Measurements from ENCODE around the gene SLFN12. TPM values are rescaled to one million over a fixed set of nuclear protein-coding genes. Genes with fewer than 3 reads are reported as not detected.

SLFN12 gene
- total RNA-seq, 2 experiments from 2014 or later = 0.06 TPM; not detected in 1

GRCh38 chr17:35449371-35449931 lies 17.2 kb upstream of the SLFN12 start:
- intact Hi-C loops (cut with micrococcal nuclease; ENCODE audit: unreplicated experiment) = no loop called here
- H3K4me2 ChIP-seq (ENCODE audit: low read length) = no peak overlapping the region
- no peaks in the 10 kb centered on the region for H3K36me3 ChIP-seq (ENCODE audit: insufficient read depth, low read length)
- CTCF ChIA-PET (ENCODE audit: unreplicated experiment) = no interaction called here
- no peaks in the 10 kb centered on the region for H3K9me3 ChIP-seq (ENCODE audit: low read length)
- no peaks in the 10 kb centered on the region for H3K9me2 ChIP-seq (ENCODE audit: insufficient read depth, low read length)
- no peak overlapping the region for H3K4me3 ChIP-seq (ENCODE audit: low read depth, low read length, poor library complexity, severe bottlenecking)
- no TSS peak for BruUV-seq (replicated peaks)
- H3K4me1 ChIP-seq (ENCODE audit: insufficient read depth, low read length, poor library complexity, severe bottlenecking) = no peaks in the 10 kb centered on the region
- H2AFZ ChIP-seq (ENCODE audit: low read length) = no peak overlapping the region
- TF ChIP-seq EZH2phosphoT487 (IDR thresholded peaks at IDR 0.05; ENCODE audit: borderline replicate concordance, low read depth, low read length) = no peak
- TF ChIP-seq CTCF (conservative IDR thresholded peaks at IDR 0.05; ENCODE audit: low read length) = no peak
- POLR2A ChIA-PET = no interaction called here
- no peaks in the 10 kb centered on the region for H3K79me2 ChIP-seq (ENCODE audit: insufficient read depth, low read depth, low read length)
- no peak overlapping the region for H3K27ac ChIP-seq (ENCODE audit: low read depth, low read length, poor library complexity, severe bottlenecking)
- DNase-seq (ENCODE audit: low spot score) = no peak
- no peaks in the 10 kb centered on the region for H4K20me1 ChIP-seq (ENCODE audit: insufficient read depth, low read length)

- Histone ChIP-seq H2AFZ (ENCODE audit: low read length) (peak overlapping the region; percentile 55; the same call in 1 of the 2 replicates), H3K79me2 (ENCODE audit: insufficient read depth, low read depth, low read length) (no peaks in the 10 kb centered on the region), H3K27ac (ENCODE audit: low read depth, low read length, poor library complexity, severe bottlenecking) (no peak overlapping the region), H3K4me1 (ENCODE audit: insufficient read depth, low read length, poor library complexity, severe bottlenecking) (no peaks in the 10 kb centered on the region), H3K4me2 (ENCODE audit: low read length) (peak overlapping the region; percentile 50; the same call in 1 of the 2 replicates), H3K36me3 (ENCODE audit: insufficient read depth, low read length) (no peaks in the 10 kb centered on the region), H3K9me3 (ENCODE audit: low read length) (no peaks in the 10 kb centered on the region), H3K4me3 (ENCODE audit: low read depth, low read length, poor library complexity, severe bottlenecking) (no peak overlapping the region), H3K9me2 (ENCODE audit: insufficient read depth, low read length) (no peaks in the 10 kb centered on the region), H4K20me1 (ENCODE audit: insufficient read depth, low read length) (no peaks in the 10 kb centered on the region)
- intact Hi-C loops (cut with micrococcal nuclease; ENCODE audit: unreplicated experiment) = no loop called here
- no peak for DNase-seq (ENCODE audit: low spot score)
- no TSS peak for BruUV-seq (replicated peaks)
- no peak for TF ChIP-seq EZH2phosphoT487 (IDR thresholded peaks at IDR 0.05; ENCODE audit: borderline replicate concordance, low read depth, low read length)
- TF ChIP-seq CTCF (conservative IDR thresholded peaks at IDR 0.05; ENCODE audit: low read length) = no peak
- ChIA-PET POLR2A (no interaction called here), CTCF (ENCODE audit: unreplicated experiment) (no interaction called here)
These were observed 16.6 kb upstream of the SLFN12 start for GRCh38 chr17:35448899-35449227.

GRCh38 chr17:35448214-35448898 lies 16.1 kb upstream of the SLFN12 start, which contains the start of gene SLFN13:
TSS of gene SLFN13 (minus strand) at chr17:35448766. CDS start at chr17:35445680, 3,086 bp downstream.
- no peaks in the 10 kb centered on the region for H3K4me1 ChIP-seq (ENCODE audit: insufficient read depth, low read length, poor library complexity, severe bottlenecking)
- H2AFZ ChIP-seq (ENCODE audit: low read length) = peak within 1 kb of the TSS; percentile 55; the same call in 1 of the 2 replicates
- H3K79me2 ChIP-seq (ENCODE audit: insufficient read depth, low read depth, low read length) = no peaks in the 10 kb centered on the region
- TF ChIP-seq CTCF (conservative IDR thresholded peaks at IDR 0.05; ENCODE audit: low read length) (no peak), EZH2phosphoT487 (IDR thresholded peaks at IDR 0.05; ENCODE audit: borderline replicate concordance, low read depth, low read length) (no peak)
- no peaks in the 10 kb centered on the region for H3K9me2 ChIP-seq (ENCODE audit: insufficient read depth, low read length)
- no peaks in the 10 kb centered on the region for H3K9me3 ChIP-seq (ENCODE audit: low read length)
- peak; percentile 22 for DNase-seq (ENCODE audit: low spot score)
- peak within 1 kb of the TSS; percentile 50; the same call in 1 of the 2 replicates for H3K4me2 ChIP-seq (ENCODE audit: low read length)
- BruUV-seq (replicated peaks) = no TSS peak
- intact Hi-C loops (cut with micrococcal nuclease; ENCODE audit: unreplicated experiment) = no loop called here
- no peaks in the 10 kb centered on the region for H4K20me1 ChIP-seq (ENCODE audit: insufficient read depth, low read length)
- no peaks in the 10 kb centered on the region for H3K36me3 ChIP-seq (ENCODE audit: insufficient read depth, low read length)
- ChIA-PET CTCF (ENCODE audit: unreplicated experiment) (no interaction called here), POLR2A (no interaction called here)
- no peak within 1 kb of the TSS for H3K4me3 ChIP-seq (ENCODE audit: low read depth, low read length, poor library complexity, severe bottlenecking)
- no peak within 1 kb of the TSS for H3K27ac ChIP-seq (ENCODE audit: low read depth, low read length, poor library complexity, severe bottlenecking)
